HFFc6 (cell line): Measurements from ENCODE around the gene ADCY6. TPM values are rescaled to one million over a fixed set of nuclear protein-coding genes. Genes with fewer than 3 reads are reported as not detected.

Experiments
- DNase-seq: peaks from one replicate; pipeline ENCODE4 v3.0.0-alpha.2; 2018
- H3K27ac Mint-ChIP-seq: 2 replicates; pipeline ENCODE4 v1.8.0; 2020; ENCODE audit warnings: mild to moderate bottlenecking, mixed read lengths
- H3K27me3 Mint-ChIP-seq: 2 replicates; pipeline ENCODE4 v1.8.0; 2021; ENCODE audit warnings: mild to moderate bottlenecking, moderate library complexity, mixed read lengths; ENCODE audit not compliant: insufficient read depth
- H3K36me3 Mint-ChIP-seq: 2 replicates; pipeline ENCODE4 v1.8.0; 2021; ENCODE audit warnings: low read depth, mixed read lengths
- H3K4me1 Mint-ChIP-seq: 2 replicates; pipeline ENCODE4 v1.8.0; 2020; ENCODE audit warnings: low read depth, mixed read lengths
- H3K4me3 Mint-ChIP-seq: 2 replicates; pipeline ENCODE4 v1.8.0; 2020; ENCODE audit warnings: mild to moderate bottlenecking, moderate library complexity, mixed read lengths
- H3K9me3 Mint-ChIP-seq: 2 replicates; pipeline ENCODE4 v1.8.0; 2020; ENCODE audit warnings: mild to moderate bottlenecking, mixed read lengths
- CTCF ChIP-seq: fragments of 200-600 bp; sonication (generic); IDR thresholded peaks from 2 replicates; pipeline ENCODE4 v1.5.0; 2021; ENCODE audit warnings: antibody characterized with exemption, mild to moderate bottlenecking
- total RNA-seq, 6 experiments: library from RNA; stranded (reverse); fragmentation: NEBNext Ultra II Directional; extraction: Animal tissue kit (Norgen Biotek cat#: 25700); gene quantifications; 2 replicates in 1 of 6; 3 replicates in 5 of 6; pipeline ENCODE4 v1.2.3, GENCODE V29; 2021

The ADCY6 gene
- total RNA-seq, 6 experiments from 2014 or later = 20.3 to 31.6 (median 22.4) TPM

- Mint-ChIP-seq H3K27me3 (no peaks in the 10 kb centered on the region; the same call in 1 of the 2 replicates), H3K4me3 (peak overlapping the region; percentile 97)
- DNase-seq = peak; percentile 69
Observed at GRCh38 chr12:48814262-48815125, 25.6 kb upstream of the ADCY6 start.

GRCh38 chr12:48813465-48814261 is 24.8 kb upstream of the ADCY6 start:
- peak overlapping the region; percentile 97 for H3K4me3 Mint-ChIP-seq
- no peak for DNase-seq
- H3K9me3 Mint-ChIP-seq = no peaks in the 10 kb centered on the region
- H3K4me1 Mint-ChIP-seq = peaks cover 52% of the 10 kb centered on the region
- TF ChIP-seq CTCF = no peak
- H3K27me3 Mint-ChIP-seq = no peaks in the 10 kb centered on the region
- H3K27ac Mint-ChIP-seq = peak overlapping the region; percentile 91
- H3K36me3 Mint-ChIP-seq = no peaks in the 10 kb centered on the region; the same call in 1 of the 2 replicates

More at GRCh38 chr12:48814262-48815125, 25.6 kb upstream of the ADCY6 start:
- H3K4me1 Mint-ChIP-seq = peaks cover 59% of the 10 kb centered on the region
- peak; percentile 100 for TF ChIP-seq CTCF
- no peaks in the 10 kb centered on the region for H3K9me3 Mint-ChIP-seq
- H3K36me3 Mint-ChIP-seq = no peaks in the 10 kb centered on the region; the same call in 1 of the 2 replicates
- peak overlapping the region; percentile 91 for H3K27ac Mint-ChIP-seq

GRCh38 chr12:48812389-48812788 is 23.5 kb upstream of the ADCY6 start:
- peaks cover 46% of the 10 kb centered on the region for H3K4me1 Mint-ChIP-seq
- H3K4me3 Mint-ChIP-seq = peak overlapping the region; percentile 71
- H3K27me3 Mint-ChIP-seq = no peaks in the 10 kb centered on the region
- H3K36me3 Mint-ChIP-seq = no peaks in the 10 kb centered on the region; the same call in 1 of the 2 replicates
- no peak for DNase-seq
- H3K9me3 Mint-ChIP-seq = no peaks in the 10 kb centered on the region
- TF ChIP-seq CTCF = no peak
- peak overlapping the region; percentile 92 for H3K27ac Mint-ChIP-seq

- Mint-ChIP-seq H3K9me3 (no peaks in the 10 kb centered on the region), H3K27ac (peak overlapping the region; percentile 92), H3K4me1 (peaks cover 38% of the 10 kb centered on the region), H3K4me3 (peak overlapping the region; percentile 77), H3K36me3 (no peaks in the 10 kb centered on the region; the same call in 1 of the 2 replicates), H3K27me3 (no peaks in the 10 kb centered on the region)
- no peak for DNase-seq
- TF ChIP-seq CTCF = no peak
Observed at GRCh38 chr12:48811437-48812090, 22.7 kb upstream of the ADCY6 start.

GRCh38 chr12:48810903-48811431 is 22.1 kb upstream of the ADCY6 start:
- H3K4me1 Mint-ChIP-seq = peaks cover 32% of the 10 kb centered on the region
- peak overlapping the region; percentile 92 for H3K27ac Mint-ChIP-seq
- peak; percentile 88 for DNase-seq
- no peaks in the 10 kb centered on the region; the same call in 1 of the 2 replicates for H3K36me3 Mint-ChIP-seq
- H3K27me3 Mint-ChIP-seq = no peaks in the 10 kb centered on the region
- no peaks in the 10 kb centered on the region for H3K9me3 Mint-ChIP-seq
- peak overlapping the region; percentile 77 for H3K4me3 Mint-ChIP-seq
- no peak for TF ChIP-seq CTCF
